Stimulated activated CD8-positive, alpha-beta memory T cell treated with anti-CD3 and anti-CD28 coated beads, Interleukin-12 subunit alpha, Interleukin-12 subunit beta, amount 100 ng/mL, for 4 hours (primary cell): Measurements from ENCODE around the gene BMP2K.
A peak's percentile ranks its signal among the peaks of the same experiment; 100 is the strongest.

Experiments
- DNase-seq: peaks from one replicate; pipeline ENCODE4 v3.0.0-alpha.2; 2020; ENCODE audit warnings: low read depth

The BMP2K gene

GRCh38 chr4:78937837-78938236, 161.7 kb downstream of the BMP2K start:
- no peak for DNase-seq

- DNase-seq: no peak
Observed at GRCh38 chr4:78938474-78938867, 162.3 kb downstream of the BMP2K start.

- peak; percentile 73 for DNase-seq
Observed at GRCh38 chr4:78938868-78939666, 162.9 kb downstream of the BMP2K start, which contains the start of gene PAQR3. Gene PAQR3, minus strand, starts transcription at chr4:78939438. Its CDS starts 214 bp downstream, at chr4:78939224.

- no peak for DNase-seq
Observed at GRCh38 chr4:78939667-78940008, 163.5 kb downstream of the BMP2K start.

- no peak for DNase-seq
Observed at GRCh38 chr4:78940752-78941151, 164.6 kb downstream of the BMP2K start.

- no peak for DNase-seq
Observed at GRCh38 chr4:78944381-78944780, 168.2 kb downstream of the BMP2K start.

- DNase-seq: no peak
Observed at GRCh38 chr4:78945651-78946179, 169.6 kb downstream of the BMP2K start.

- no peak for DNase-seq
Observed at GRCh38 chr4:78949735-78950134, 173.6 kb downstream of the BMP2K start.

GRCh38 chr4:78951862-78952472, 175.8 kb downstream of the BMP2K start:
- no peak for DNase-seq

- no peak for DNase-seq
Observed at GRCh38 chr4:78953231-78953630, 177.1 kb downstream of the BMP2K start.

- no peak for DNase-seq
Observed at GRCh38 chr4:78953769-78954666, 177.9 kb downstream of the BMP2K start.

GRCh38 chr4:78956975-78957374, 180.8 kb downstream of the BMP2K start:
- no peak for DNase-seq

GRCh38 chr4:78960926-78961325, 184.8 kb downstream of the BMP2K start:
- no peak for DNase-seq
